Mucosa of descending colon (tissue), 3 donors: ENCODE data around the gene ALX3. TPM values are rescaled to one million over a fixed set of nuclear protein-coding genes. Genes with fewer than 3 reads are reported as not detected.
A peak's percentile ranks its signal among the peaks of the same experiment; 100 is the strongest.

Experiments
- ATAC-seq: fragments of 200-7000 bp; cut with Tn5 transposase; one replicate; pipeline ENCODE4 v1.9.1; 2020; ENCODE audit warnings: mild to moderate bottlenecking, moderate library complexity
- DNase-seq, 3 donors: peaks; one replicate each; pipeline ENCODE4 v3.0.0-alpha.2; 2020
- H3K36me3 ChIP-seq: fragments of 200-600 bp; one replicate; pipeline ENCODE4 v1.8.0; 2021; ENCODE audit warnings: low read depth, mild to moderate bottlenecking
- H3K4me1 ChIP-seq: fragments of 200-600 bp; one replicate; pipeline ENCODE4 v1.8.0; 2021; ENCODE audit warnings: low read depth, mild to moderate bottlenecking
- H3K4me3 ChIP-seq: fragments of 200-600 bp; one replicate; pipeline ENCODE4 v1.8.0; 2021; ENCODE audit warnings: mild to moderate bottlenecking
- H3K9me3 ChIP-seq: fragments of 200-600 bp; one replicate; pipeline ENCODE4 v1.8.0; 2021; ENCODE audit warnings: mild to moderate bottlenecking
- intact Hi-C, 2 donors: fragments of 100-400 bp; cut with DNase I in 1 of 2; cut with micrococcal nuclease in 1 of 2; formaldehyde crosslinking; loops; one replicate each; pipeline versions ENCODE4 v1.11.0 to v1.11.1; 2022; cut with DNase I, micrococcal nuclease
- total RNA-seq, 3 donors: library from RNA; stranded (reverse); fragmentation: NEBNext Ultra II Directional in 2 of 3; extraction: Animal tissue kit (Norgen Biotek cat#: 25700) in 2 of 3; gene quantifications; one replicate each; pipeline versions ENCODE4 v1.2.1 to v1.2.4, GENCODE V29; 2021 to 2023
- TF ChIP-seq, protein P1 (sequence below): fragments of 200-600 bp; IDR thresholded peaks from one replicate; pipeline ENCODE4 v1.8.0; 2022; ENCODE audit warnings: antibody characterized with exemption, mild to moderate bottlenecking
- donor health status: DM: no; HTN: no; CAD: no; lungs with moderate emphysema.
- donor health status: DM: no; HTN: no; CAD: no.
- donor health status: DM: no; HTN: yes; CAD: no.

Gene ALX3
- total RNA-seq, 3 donors from 2014 or later, result not detected

DNA sequence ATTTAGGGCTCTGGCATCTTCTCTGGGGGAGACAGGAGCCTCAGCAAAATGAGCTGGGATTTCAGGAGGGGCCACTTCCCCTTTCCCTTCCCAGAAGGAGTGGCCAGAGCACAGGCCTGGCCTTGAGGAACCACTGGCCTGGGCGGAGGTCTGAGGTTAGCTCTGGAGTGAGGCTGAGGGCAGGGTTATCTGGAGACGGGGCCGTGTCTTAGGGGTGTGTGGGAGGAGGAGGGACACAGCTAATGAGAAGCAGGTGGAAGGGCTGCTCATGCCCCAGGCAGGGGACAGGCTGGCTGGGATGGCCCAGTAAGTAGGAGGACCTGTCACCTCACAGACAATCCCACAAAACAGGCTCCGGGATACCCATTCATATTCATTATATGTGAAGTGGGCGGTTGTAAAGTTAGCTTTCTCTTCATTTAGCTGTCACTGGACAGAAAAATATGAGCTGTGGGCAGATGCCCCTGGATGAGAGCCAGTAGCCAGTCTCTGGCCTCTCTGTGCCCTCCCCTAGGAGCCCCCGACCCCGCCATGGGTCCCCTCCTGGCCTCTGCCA, 12.4 kb downstream of the ALX3 start:
- no peak for ATAC-seq
- Histone ChIP-seq H3K36me3 (no peaks in the 10 kb centered on the region), H3K4me1 (peaks cover 11% of the 10 kb centered on the region), H3K9me3 (no peaks in the 10 kb centered on the region), H3K4me3 (no peak overlapping the region)
- TF ChIP-seq, protein P1, sequence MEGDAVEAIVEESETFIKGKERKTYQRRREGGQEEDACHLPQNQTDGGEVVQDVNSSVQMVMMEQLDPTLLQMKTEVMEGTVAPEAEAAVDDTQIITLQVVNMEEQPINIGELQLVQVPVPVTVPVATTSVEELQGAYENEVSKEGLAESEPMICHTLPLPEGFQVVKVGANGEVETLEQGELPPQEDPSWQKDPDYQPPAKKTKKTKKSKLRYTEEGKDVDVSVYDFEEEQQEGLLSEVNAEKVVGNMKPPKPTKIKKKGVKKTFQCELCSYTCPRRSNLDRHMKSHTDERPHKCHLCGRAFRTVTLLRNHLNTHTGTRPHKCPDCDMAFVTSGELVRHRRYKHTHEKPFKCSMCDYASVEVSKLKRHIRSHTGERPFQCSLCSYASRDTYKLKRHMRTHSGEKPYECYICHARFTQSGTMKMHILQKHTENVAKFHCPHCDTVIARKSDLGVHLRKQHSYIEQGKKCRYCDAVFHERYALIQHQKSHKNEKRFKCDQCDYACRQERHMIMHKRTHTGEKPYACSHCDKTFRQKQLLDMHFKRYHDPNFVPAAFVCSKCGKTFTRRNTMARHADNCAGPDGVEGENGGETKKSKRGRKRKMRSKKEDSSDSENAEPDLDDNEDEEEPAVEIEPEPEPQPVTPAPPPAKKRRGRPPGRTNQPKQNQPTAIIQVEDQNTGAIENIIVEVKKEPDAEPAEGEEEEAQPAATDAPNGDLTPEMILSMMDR, result no peak
- DNase-seq, result no peak
- intact Hi-C loops, result loop anchor here in 1 of 2 donors (5.0 kb wide), 1 partner anchor 44 kb away; no protein-coding TSS in a partner anchor

DNA sequence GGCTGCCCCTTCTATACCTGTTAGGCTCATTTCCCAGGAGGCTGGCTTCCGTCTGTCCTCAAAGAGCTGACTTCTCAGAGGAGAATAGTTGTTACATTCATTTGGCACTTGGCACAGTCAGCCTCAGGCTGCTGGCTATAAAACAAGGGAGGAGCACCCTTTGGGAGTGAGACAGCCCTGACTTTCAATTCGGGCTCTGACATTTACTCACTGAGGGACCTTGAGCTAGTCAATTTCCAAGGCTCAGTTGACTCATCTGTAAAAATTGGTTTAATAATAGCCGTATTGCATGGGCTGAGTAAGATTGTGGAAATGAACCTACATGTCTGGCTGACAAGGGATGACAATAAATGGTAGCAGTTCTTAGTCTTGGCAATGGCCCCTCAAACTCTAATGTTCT, 13.7 kb downstream of the ALX3 start:
- TF ChIP-seq, protein P1, result no peak
- Histone ChIP-seq H3K4me1 (peaks cover 11% of the 10 kb centered on the region), H3K36me3 (peaks cover 3% of the 10 kb centered on the region), H3K9me3 (no peaks in the 10 kb centered on the region), H3K4me3 (no peak overlapping the region)
- ATAC-seq (peak; percentile 82), DNase-seq (peak in 1 of 3 donors; percentile 43)
- intact Hi-C loops, result loop anchor here in 1 of 2 donors (5.0 kb wide), 1 partner anchor 46 kb away; no protein-coding TSS in a partner anchor

DNA sequence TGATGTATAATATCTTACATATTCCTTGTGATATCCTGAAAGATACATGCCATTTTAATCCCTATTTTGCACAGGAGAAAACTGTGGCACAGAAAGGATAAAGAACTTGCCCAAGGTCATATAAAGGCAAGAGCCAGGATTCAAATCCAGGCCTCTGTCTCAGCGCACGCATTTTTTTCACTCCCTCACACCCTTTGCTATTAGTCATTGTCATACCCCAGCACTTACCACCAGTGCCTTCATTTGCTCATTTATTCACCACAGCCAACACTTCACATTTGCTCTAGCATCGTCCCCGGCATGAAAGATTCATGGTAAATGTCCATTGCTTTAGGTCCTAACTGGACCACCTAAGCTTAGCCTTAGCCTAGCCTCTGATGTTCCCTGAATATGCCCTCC, 14.2 kb downstream of the ALX3 start:
- H3K36me3 ChIP-seq, result peaks cover 3% of the 10 kb centered on the region
- ATAC-seq, result no peak
- DNase-seq, result no peak
- H3K4me1 ChIP-seq, result peaks cover 11% of the 10 kb centered on the region
- intact Hi-C loops, result loop anchor here in 1 of 2 donors (5.0 kb wide), 1 partner anchor 46 kb away; no protein-coding TSS in a partner anchor
- no peak overlapping the region for H3K4me3 ChIP-seq
- H3K9me3 ChIP-seq, result no peaks in the 10 kb centered on the region
- TF ChIP-seq, protein P1, result no peak

DNA sequence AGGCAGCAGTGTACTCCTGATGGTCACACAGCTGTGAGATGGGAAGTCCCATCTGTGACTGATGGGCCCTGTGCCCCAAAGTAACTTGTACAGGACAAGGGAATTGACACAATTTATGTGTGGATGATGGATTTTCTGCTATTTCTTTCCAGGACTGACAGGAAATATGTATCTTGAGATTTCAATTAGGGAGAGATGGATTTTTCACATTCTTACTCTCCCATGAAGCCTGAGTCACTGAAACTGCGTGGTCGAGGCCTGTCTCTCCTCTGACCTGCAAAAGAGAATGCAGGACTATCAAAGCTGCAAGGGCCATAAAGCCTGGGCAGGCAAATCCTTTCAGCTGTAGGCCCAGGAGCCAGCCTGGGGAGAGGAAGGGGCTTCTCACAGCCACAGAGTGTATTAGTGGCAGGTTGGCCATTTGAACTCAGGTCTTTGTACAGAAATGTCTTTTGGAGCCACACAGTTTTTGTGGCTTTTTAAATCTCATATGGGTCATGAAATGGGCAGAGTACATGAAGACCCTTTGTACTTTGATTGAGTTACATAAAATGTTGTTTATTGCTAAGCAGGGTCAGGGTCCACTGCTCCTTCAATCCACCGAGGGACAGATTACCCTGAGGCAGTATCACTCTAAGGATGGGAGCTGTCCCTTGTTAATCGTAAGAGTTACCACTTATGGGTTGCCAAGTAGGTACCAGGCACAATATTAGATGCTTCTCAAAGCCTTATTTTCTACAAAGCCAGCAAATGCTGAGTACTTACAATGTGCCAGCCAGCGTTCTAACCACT, 14.8 kb downstream of the ALX3 start:
- Histone ChIP-seq H3K4me1 (peaks cover 11% of the 10 kb centered on the region), H3K36me3 (peaks cover 8% of the 10 kb centered on the region), H3K4me3 (no peak overlapping the region), H3K9me3 (no peaks in the 10 kb centered on the region)
- ATAC-seq, result peak; percentile 54
- DNase-seq, result no peak
- TF ChIP-seq, protein P1, result no peak
- intact Hi-C loops, result loop anchor here in 1 of 2 donors (5.0 kb wide), 1 partner anchor 47 kb away; no protein-coding TSS in a partner anchor

DNA sequence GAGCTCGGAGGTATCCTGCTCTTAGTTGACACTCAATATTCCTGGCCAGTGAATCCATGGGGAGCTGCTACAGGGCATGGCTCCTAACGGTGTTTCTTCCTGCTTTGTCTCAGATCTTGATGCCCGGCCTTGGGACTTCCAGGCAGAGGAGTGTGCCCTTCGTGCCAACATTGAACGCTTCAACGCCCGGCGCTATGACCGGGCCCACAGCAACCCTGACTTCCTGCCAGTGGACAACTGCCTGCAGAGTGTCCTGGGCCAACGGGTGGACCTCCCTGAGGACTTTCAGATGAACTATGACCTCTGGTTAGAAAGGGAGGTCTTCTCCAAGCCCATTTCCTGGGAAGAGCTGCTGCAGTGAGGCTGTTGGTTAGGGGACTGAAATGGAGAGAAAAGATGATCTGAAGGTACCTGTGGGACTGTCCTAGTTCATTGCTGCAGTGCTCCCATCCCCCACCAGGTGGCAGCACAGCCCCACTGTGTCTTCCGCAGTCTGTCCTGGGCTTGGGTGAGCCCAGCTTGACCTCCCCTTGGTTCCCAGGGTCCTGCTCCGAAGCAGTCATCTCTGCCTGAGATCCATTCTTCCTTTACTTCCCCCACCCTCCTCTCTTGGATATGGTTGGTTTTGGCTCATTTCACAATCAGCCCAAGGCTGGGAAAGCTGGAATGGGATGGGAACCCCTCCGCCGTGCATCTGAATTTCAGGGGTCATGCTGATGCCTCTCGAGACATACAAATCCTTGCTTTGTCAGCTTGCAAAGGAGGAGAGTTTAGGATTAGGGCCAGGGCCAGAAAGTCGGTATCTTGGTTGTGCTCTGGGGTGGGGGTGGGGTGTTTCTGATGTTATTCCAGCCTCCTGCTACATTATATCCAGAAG, 16.7 kb downstream of the ALX3 start:
- Histone ChIP-seq H3K36me3 (peaks cover 13% of the 10 kb centered on the region), H3K9me3 (no peaks in the 10 kb centered on the region), H3K4me3 (no peak overlapping the region), H3K4me1 (peaks cover 15% of the 10 kb centered on the region)
- TF ChIP-seq, protein P1, result peak; percentile 86
- DNase-seq (peak; percentile 63 to 88 (median 82)), ATAC-seq (peak; percentile 66)
- intact Hi-C loops, result loop anchor here in 1 of 2 donors (5.0 kb wide), 1 partner anchor 54 kb away; no protein-coding TSS in a partner anchor
